ENCODE results near the gene CNTN5. TPM values are rescaled to one million over a fixed set of nuclear protein-coding genes. Genes with fewer than 3 reads are reported as not detected.

Gene CNTN5
- total RNA-seq, 2 experiments from 2014 or later: not detected

DNA sequence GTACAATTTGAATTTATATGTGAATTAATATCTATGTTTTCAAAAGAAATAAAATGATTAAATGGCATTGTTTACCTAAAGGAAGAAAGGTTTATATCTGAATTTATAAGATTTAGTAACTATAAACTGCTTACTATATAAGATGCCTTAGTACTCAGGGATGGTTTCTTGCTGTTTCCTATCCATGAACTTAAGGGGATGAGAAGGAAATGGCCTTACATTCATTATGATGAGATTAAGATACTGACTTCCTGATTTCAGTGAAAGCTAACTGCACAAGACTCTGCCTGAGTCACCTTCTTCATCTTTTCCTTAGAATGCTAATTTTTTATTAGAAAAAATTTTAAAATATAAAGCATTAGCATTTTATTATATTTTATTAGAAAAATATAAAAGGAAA, 1060.1 kb downstream of the CNTN5 start:
- DNase-seq: no peak
- Mint-ChIP-seq H3K27me3 (no peaks in the 10 kb centered on the region), H3K27ac (no peak overlapping the region), H3K9me3 (peaks cover 8% of the 10 kb centered on the region), H3K4me3 (no peak overlapping the region), H3K36me3 (ENCODE audit: low read depth) (no peaks in the 10 kb centered on the region), H3K4me1 (no peaks in the 10 kb centered on the region)
- POLR2A ChIA-PET: no interaction called here
- CTCF ChIA-PET: no interaction called here

DNA sequence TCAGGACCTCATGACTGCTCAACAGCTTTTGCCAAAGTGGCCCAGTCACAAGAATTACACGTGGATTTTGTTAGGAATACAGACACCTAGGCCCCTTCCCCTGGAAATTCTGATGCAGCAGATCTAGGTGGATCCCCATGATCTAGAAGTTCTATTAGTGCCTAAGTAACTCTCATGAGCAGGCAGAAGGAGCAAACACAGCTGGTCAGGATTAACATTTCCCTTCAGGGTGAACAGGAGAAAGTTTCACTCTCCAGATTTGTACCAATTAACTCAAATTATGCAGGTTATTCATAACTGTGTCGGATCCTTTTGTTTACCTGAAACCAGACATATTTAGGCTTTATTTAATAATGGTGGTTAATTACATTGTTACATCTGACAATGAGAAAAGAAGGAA, 1072.9 kb downstream of the CNTN5 start:
- no peak overlapping the region for H3K4me3 Mint-ChIP-seq
- POLR2A ChIA-PET: no interaction called here

DNA sequence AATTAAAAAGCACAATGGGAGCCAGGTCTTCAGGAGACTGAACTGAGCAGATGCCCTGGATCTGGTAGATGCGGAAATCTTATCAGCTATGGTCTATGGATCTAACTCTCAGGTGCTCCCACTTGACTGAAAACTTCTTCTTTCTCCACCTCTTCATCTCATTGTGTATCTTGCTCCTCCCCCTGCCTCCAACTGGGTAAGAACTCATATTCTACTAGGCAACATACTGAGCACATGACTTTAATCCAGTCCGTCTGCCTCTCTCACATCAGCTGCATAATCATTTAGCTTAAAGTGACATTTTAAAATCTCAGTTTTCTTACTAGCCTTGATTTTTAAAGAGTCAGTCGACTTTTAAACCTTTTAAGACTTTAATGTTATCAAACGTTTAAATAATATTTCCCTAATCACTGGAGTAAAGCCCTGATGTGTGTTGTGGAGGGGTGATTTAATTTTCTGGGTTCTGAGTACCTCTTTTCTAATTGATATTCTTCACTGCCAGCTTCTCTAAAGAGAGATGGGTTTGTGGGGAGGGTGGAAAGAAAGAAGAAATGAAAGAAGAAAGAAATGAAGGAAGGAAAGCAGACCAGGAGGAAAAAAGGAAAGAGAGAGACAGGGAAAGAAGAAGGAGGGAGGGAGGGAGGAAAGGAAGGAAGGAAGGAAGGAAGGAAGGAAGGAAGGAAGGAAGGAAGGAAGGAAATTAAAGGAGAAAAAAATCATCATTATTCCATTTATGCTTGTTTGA, 1073.5 kb downstream of the CNTN5 start:
- DNase-seq: no peak
- H3K4me1 Mint-ChIP-seq: no peaks in the 10 kb centered on the region
- POLR2A ChIA-PET: no interaction called here
- no peaks in the 10 kb centered on the region for H3K27me3 Mint-ChIP-seq
- no peaks in the 10 kb centered on the region for H3K36me3 Mint-ChIP-seq (ENCODE audit: low read depth)
- H3K9me3 Mint-ChIP-seq: peaks cover 21% of the 10 kb centered on the region
- CTCF ChIA-PET: no interaction called here
- no peak overlapping the region for H3K27ac Mint-ChIP-seq
- no peak overlapping the region for H3K4me3 Mint-ChIP-seq

More for the DNA sequence above, 1072.9 kb downstream of the CNTN5 start:
- Mint-ChIP-seq H3K27ac (no peak overlapping the region), H3K27me3 (no peaks in the 10 kb centered on the region), H3K4me1 (no peaks in the 10 kb centered on the region), H3K9me3 (peaks cover 20% of the 10 kb centered on the region), H3K36me3 (ENCODE audit: low read depth) (no peaks in the 10 kb centered on the region)
- no peak for DNase-seq
- CTCF ChIA-PET: no interaction called here

DNA sequence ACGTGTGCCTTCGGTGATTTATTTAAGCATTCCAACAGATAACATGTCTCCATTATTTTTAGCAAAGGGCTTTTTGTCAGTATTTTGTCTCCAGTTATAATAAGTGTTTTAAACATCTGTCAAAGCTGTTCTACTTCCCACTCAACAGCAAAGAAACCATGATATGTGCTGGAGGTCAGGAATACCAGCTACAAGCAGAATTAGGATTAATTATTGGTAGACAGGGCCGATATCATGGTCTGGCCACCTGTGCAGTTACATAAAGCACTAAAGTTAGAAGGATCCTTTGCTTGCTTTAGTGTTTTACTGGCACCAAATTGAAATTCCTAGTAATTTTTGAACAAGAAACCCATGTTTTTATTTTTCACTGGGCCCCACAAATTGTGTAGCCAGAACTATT, 1075.1 kb downstream of the CNTN5 start:
- H3K27me3 Mint-ChIP-seq: no peaks in the 10 kb centered on the region
- peaks cover 20% of the 10 kb centered on the region for H3K9me3 Mint-ChIP-seq
- no peak overlapping the region for H3K27ac Mint-ChIP-seq
- ChIA-PET CTCF (no interaction called here), POLR2A (no interaction called here)
- no peak for DNase-seq
- no peak overlapping the region for H3K4me3 Mint-ChIP-seq
- no peaks in the 10 kb centered on the region for H3K4me1 Mint-ChIP-seq
- no peaks in the 10 kb centered on the region for H3K36me3 Mint-ChIP-seq (ENCODE audit: low read depth)

DNA sequence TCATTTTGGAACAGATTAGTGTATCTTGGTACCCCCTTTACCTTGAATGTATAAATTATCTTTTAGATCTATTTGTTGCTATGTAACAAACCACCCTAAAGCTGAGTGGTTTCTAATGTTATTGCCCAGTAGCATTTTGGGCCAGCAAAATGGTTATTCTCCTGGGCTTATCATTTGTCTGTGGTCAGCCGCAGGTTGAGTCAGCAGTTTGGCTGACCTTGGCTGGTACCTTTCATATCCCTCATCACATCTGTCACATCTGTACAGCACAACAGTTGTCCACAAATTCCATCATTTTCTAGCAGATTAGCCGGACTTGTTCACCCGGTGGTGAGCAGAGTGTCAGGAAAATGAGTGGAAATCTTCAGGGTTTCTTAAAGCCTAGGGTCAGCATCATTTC, 1077.8 kb downstream of the CNTN5 start:
- H3K4me3 Mint-ChIP-seq: no peak overlapping the region
- ChIA-PET POLR2A (no interaction called here), CTCF (no interaction called here)

DNA sequence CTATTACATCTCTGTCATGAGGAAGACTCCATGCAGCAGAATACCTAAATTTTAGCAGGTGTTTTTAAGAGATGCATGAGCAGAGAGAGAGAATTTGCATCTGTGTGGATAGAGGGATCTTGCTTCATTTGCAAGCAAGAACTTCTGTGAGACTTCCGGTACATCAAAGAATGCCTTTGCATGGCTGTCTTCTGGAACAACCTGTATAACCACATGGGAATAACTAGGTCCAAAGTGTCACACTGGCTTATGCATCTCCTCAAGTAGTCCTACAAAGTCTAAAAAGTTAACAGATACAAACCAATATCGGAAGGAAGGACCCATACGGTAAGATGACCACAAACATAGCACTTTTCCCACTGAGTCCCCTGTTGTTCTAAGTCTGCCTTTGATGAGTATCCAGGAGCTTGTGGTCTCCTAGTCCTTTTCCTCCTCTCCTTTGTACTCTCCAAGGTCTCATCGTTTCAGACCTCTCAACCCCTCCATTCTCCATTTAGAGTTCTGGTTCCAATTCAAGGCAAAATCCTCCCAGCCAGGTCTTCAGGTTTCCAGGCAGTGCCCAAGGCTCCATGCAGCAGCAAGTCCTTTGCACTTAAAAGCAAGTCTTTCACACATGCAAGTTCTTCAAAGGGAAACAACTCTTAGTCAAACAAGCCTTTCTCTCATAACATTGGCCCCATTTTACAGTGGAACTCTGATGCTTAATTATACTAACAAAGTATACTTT, 1084.7 kb downstream of the CNTN5 start:
- H3K4me3 Mint-ChIP-seq: no peak overlapping the region
- H3K27ac Mint-ChIP-seq: no peak overlapping the region
- no peaks in the 10 kb centered on the region for H3K27me3 Mint-ChIP-seq
- POLR2A ChIA-PET: no interaction called here
- no peaks in the 10 kb centered on the region for H3K36me3 Mint-ChIP-seq (ENCODE audit: low read depth)
- DNase-seq: no peak
- no peaks in the 10 kb centered on the region for H3K4me1 Mint-ChIP-seq
- CTCF ChIA-PET: no interaction called here
- H3K9me3 Mint-ChIP-seq: peaks cover 16% of the 10 kb centered on the region

More for the DNA sequence above, 1077.8 kb downstream of the CNTN5 start:
- Mint-ChIP-seq H3K9me3 (peaks cover 22% of the 10 kb centered on the region), H3K4me1 (no peaks in the 10 kb centered on the region), H3K27ac (no peak overlapping the region), H3K27me3 (no peaks in the 10 kb centered on the region), H3K36me3 (ENCODE audit: low read depth) (no peaks in the 10 kb centered on the region)
- no peak for DNase-seq

DNA sequence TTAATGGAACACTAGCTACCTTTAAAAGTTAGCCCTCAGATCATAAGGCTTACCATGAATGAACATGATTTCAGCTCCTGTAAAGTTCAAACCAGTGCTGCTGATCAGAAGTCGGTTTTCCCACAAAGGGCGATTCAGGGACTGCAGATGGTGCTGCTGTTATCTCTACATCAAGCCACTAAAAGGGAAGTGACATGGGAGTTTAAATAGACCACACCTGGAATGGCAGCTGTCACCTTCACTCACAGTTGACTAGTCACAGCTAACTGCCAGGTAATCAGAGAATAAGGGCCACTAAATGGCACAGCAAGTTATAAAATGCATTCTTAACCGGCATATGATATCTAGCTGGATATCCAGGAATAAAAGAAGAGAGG, 1085.2 kb downstream of the CNTN5 start:
- H3K4me3 Mint-ChIP-seq: no peak overlapping the region

GRCh38 chr11:100119176-100119575, 1098.4 kb downstream of the CNTN5 start:
- no peak overlapping the region for H3K4me3 Mint-ChIP-seq
- H3K27ac Mint-ChIP-seq: no peak overlapping the region
- ChIA-PET CTCF (no interaction called here), POLR2A (no interaction called here)
- no peak for DNase-seq
- H3K36me3 Mint-ChIP-seq (ENCODE audit: low read depth): no peaks in the 10 kb centered on the region
- H3K27me3 Mint-ChIP-seq: no peaks in the 10 kb centered on the region
- H3K9me3 Mint-ChIP-seq: peaks cover 5% of the 10 kb centered on the region
- H3K4me1 Mint-ChIP-seq: no peaks in the 10 kb centered on the region

More for the DNA sequence above, 1085.2 kb downstream of the CNTN5 start:
- Mint-ChIP-seq H3K36me3 (ENCODE audit: low read depth) (no peaks in the 10 kb centered on the region), H3K4me1 (no peaks in the 10 kb centered on the region), H3K9me3 (peaks cover 15% of the 10 kb centered on the region), H3K27me3 (no peaks in the 10 kb centered on the region), H3K27ac (no peak overlapping the region)
- CTCF ChIA-PET: no interaction called here
- no peak for DNase-seq
- POLR2A ChIA-PET: no interaction called here

GRCh38 chr11:100133114-100133513, 1112.4 kb downstream of the CNTN5 start:
- ChIA-PET POLR2A (no interaction called here), CTCF (no interaction called here)
- Mint-ChIP-seq H3K9me3 (peaks cover 22% of the 10 kb centered on the region), H3K4me1 (no peaks in the 10 kb centered on the region), H3K27me3 (no peaks in the 10 kb centered on the region), H3K36me3 (ENCODE audit: low read depth) (no peaks in the 10 kb centered on the region), H3K27ac (no peak overlapping the region), H3K4me3 (no peak overlapping the region)
- DNase-seq: no peak

- Mint-ChIP-seq H3K36me3 (ENCODE audit: low read depth) (no peaks in the 10 kb centered on the region), H3K27me3 (no peaks in the 10 kb centered on the region), H3K27ac (no peak overlapping the region), H3K4me3 (no peak overlapping the region), H3K9me3 (peaks cover 4% of the 10 kb centered on the region), H3K4me1 (no peaks in the 10 kb centered on the region)
- no peak for DNase-seq
- CTCF ChIA-PET: no interaction called here
- POLR2A ChIA-PET: no interaction called here
These were observed 1120.5 kb downstream of the CNTN5 start for GRCh38 chr11:100141201-100141600.

GRCh38 chr11:100151944-100152343, 1131.2 kb downstream of the CNTN5 start:
- H3K36me3 Mint-ChIP-seq (ENCODE audit: low read depth): no peaks in the 10 kb centered on the region
- H3K27me3 Mint-ChIP-seq: no peaks in the 10 kb centered on the region
- H3K27ac Mint-ChIP-seq: no peak overlapping the region
- H3K4me3 Mint-ChIP-seq: no peak overlapping the region
- ChIA-PET POLR2A (no interaction called here), CTCF (no interaction called here)
- no peaks in the 10 kb centered on the region for H3K4me1 Mint-ChIP-seq
- H3K9me3 Mint-ChIP-seq: peaks cover 18% of the 10 kb centered on the region
- DNase-seq: no peak

DNA sequence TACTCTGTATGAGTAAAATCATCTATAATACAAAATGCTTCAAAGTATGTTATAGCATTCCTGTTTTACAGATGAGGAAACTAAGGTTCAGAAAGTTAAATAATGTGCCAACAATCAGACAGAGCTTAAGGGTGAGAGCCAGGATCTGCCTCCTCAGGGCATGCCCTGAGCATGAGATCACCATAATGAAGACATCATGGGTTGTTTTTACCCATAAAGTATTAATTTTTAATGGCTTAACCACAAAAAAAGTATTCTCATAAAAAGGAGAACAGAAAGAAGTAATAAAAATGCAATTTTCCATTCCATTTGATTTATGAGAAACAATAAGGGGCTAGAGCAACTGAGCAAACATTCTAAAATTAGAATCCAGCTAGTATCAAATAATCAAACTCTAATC, 1132.0 kb downstream of the CNTN5 start:
- ChIA-PET POLR2A (no interaction called here), CTCF (no interaction called here)
- Mint-ChIP-seq H3K27me3 (no peaks in the 10 kb centered on the region), H3K9me3 (peaks cover 12% of the 10 kb centered on the region), H3K4me1 (no peaks in the 10 kb centered on the region), H3K4me3 (no peak overlapping the region), H3K27ac (no peak overlapping the region), H3K36me3 (ENCODE audit: low read depth) (no peaks in the 10 kb centered on the region)
- no peak for DNase-seq

- CTCF ChIA-PET: no interaction called here
- no peak for DNase-seq
- Mint-ChIP-seq H3K4me3 (no peak overlapping the region), H3K9me3 (peaks cover 15% of the 10 kb centered on the region), H3K4me1 (no peaks in the 10 kb centered on the region), H3K36me3 (ENCODE audit: low read depth) (no peaks in the 10 kb centered on the region), H3K27me3 (no peaks in the 10 kb centered on the region), H3K27ac (no peak overlapping the region)
- POLR2A ChIA-PET: no interaction called here
These were observed 1142.7 kb downstream of the CNTN5 start for GRCh38 chr11:100163471-100163870.

GRCh38 chr11:100174881-100175280, 1154.1 kb downstream of the CNTN5 start:
- CTCF ChIA-PET: no interaction called here
- no peaks in the 10 kb centered on the region for H3K4me1 Mint-ChIP-seq
- no peaks in the 10 kb centered on the region for H3K36me3 Mint-ChIP-seq (ENCODE audit: low read depth)
- no peak overlapping the region for H3K4me3 Mint-ChIP-seq
- no peaks in the 10 kb centered on the region for H3K27me3 Mint-ChIP-seq
- DNase-seq: no peak
- no peak overlapping the region for H3K27ac Mint-ChIP-seq
- peaks cover 12% of the 10 kb centered on the region for H3K9me3 Mint-ChIP-seq
- POLR2A ChIA-PET: no interaction called here
